WTC11 (cell line): ENCODE data around the gene FGF14. TPM values are rescaled to one million over a fixed set of nuclear protein-coding genes. Genes with fewer than 3 reads are reported as not detected.

Experiments
- ATAC-seq: fragments of 200-7000 bp; cut with Tn5 transposase; 2 replicates; pipeline ENCODE4 v1.10.0; 2021; ENCODE audit warnings: mild to moderate bottlenecking, moderate library complexity
- Bru-seq: library from RNA; stranded (reverse); fragments of 400-500 nt; gene quantifications from one replicate; lab custom pipeline; 2021; lab: Mats Ljungman, UMichigan
- CTCF ChIA-PET: fragments of 300-600 bp; sonication (Branson Sonifier 250); formaldehyde crosslinking; loops from one replicate; lab custom pipeline; 2021; ENCODE audit warnings: antibody characterized with exemption; lab: Charles Lee
- POLR2A ChIA-PET: fragments of 350-600 bp; sonication (Branson Sonifier 250); formaldehyde crosslinking; loops from one replicate; lab custom pipeline; 2021; ENCODE audit warnings: antibody characterized with exemption; lab: Charles Lee
- DNase-seq: peaks from one replicate; pipeline ENCODE4 v3.0.0; 2021; ENCODE audit warnings: low spot score
- H3K27ac Mint-ChIP-seq: 2 replicates; pipeline ENCODE4 v1.8.0; 2021; ENCODE audit warnings: mixed read lengths
- H3K27me3 Mint-ChIP-seq: 2 replicates; pipeline ENCODE4 v1.8.0; 2021; ENCODE audit warnings: low read depth, mild to moderate bottlenecking, moderate library complexity, mixed read lengths
- H3K36me3 Mint-ChIP-seq: 2 replicates; pipeline ENCODE4 v1.8.0; 2021; ENCODE audit warnings: mixed read lengths
- H3K4me1 Mint-ChIP-seq: 2 replicates; pipeline ENCODE4 v1.8.0; 2022; ENCODE audit warnings: mixed read lengths
- H3K4me3 Mint-ChIP-seq: 2 replicates; pipeline ENCODE4 v1.8.0; 2021; ENCODE audit warnings: mild to moderate bottlenecking, moderate library complexity, mixed read lengths
- H3K9me3 Mint-ChIP-seq: 2 replicates; pipeline ENCODE4 v1.8.0; 2021; ENCODE audit warnings: mixed read lengths
- ATF1 ChIP-seq: sonication (generic); formaldehyde crosslinking; IDR thresholded peaks from 2 replicates; pipeline ENCODE4 v1.8.1; 2023; ENCODE audit warnings: mild to moderate bottlenecking, moderate library complexity, missing genetic modification reagents
- ATF2 ChIP-seq: sonication (generic); formaldehyde crosslinking; IDR thresholded peaks from 2 replicates; pipeline ENCODE4 v1.8.1; 2022; ENCODE audit warnings: low read depth, missing genetic modification reagents, borderline replicate concordance
- ESRRA ChIP-seq: sonication (generic); formaldehyde crosslinking; IDR thresholded peaks from 2 replicates; pipeline ENCODE4 v1.8.1; 2022; ENCODE audit warnings: mild to moderate bottlenecking, missing genetic modification reagents, borderline replicate concordance
- GABPB1 ChIP-seq: sonication (generic); formaldehyde crosslinking; IDR thresholded peaks from 2 replicates; pipeline ENCODE4 v1.8.1; 2023; ENCODE audit warnings: mild to moderate bottlenecking, missing genetic modification reagents
- GRHL2 ChIP-seq: fragments of 250-450 bp; sonication (Bioruptor Pico); IDR thresholded peaks from 2 replicates; pipeline ENCODE4 v1.8.0; 2022; ENCODE audit warnings: mild to moderate bottlenecking, moderate library complexity; ENCODE audit not compliant: insufficient replicate concordance, severe bottlenecking
- GTF2I ChIP-seq: fragments of 250-450 bp; sonication (Bioruptor Pico); conservative IDR thresholded peaks from 2 replicates; pipeline ENCODE4 v1.4.0; 2021; ENCODE audit warnings: mild to moderate bottlenecking
- IRF1 ChIP-seq: sonication (generic); formaldehyde crosslinking; IDR thresholded peaks from 2 replicates; pipeline ENCODE4 v1.8.0; 2023; ENCODE audit warnings: missing genetic modification reagents
- JAZF1 ChIP-seq: fragments of 250-450 bp; sonication (Bioruptor Pico); IDR thresholded peaks from 2 replicates; pipeline ENCODE4 v1.9.0; 2021; ENCODE audit warnings: moderate library complexity, mild to moderate bottlenecking, inconsistent platforms
- NFE2L1 ChIP-seq: sonication (generic); formaldehyde crosslinking; IDR thresholded peaks from 2 replicates; pipeline ENCODE4 v1.8.1; 2023; ENCODE audit warnings: missing genetic modification reagents
- SMAD3 ChIP-seq: sonication (generic); formaldehyde crosslinking; IDR thresholded peaks from 2 replicates; pipeline ENCODE4 v1.8.0; 2022; ENCODE audit warnings: missing genetic modification reagents, mild to moderate bottlenecking, borderline replicate concordance
- SOX15 ChIP-seq: fragments of 250-450 bp; sonication (Bioruptor Pico); IDR thresholded peaks from 2 replicates; pipeline ENCODE4 v1.9.0; 2021; ENCODE audit warnings: mild to moderate bottlenecking
- TP53 ChIP-seq: sonication (generic); formaldehyde crosslinking; IDR thresholded peaks from 2 replicates; pipeline ENCODE4 v1.8.1; 2023; ENCODE audit warnings: mild to moderate bottlenecking, missing genetic modification reagents
- ZNF232 ChIP-seq: sonication (generic); formaldehyde crosslinking; IDR thresholded peaks from 2 replicates; pipeline ENCODE4 v1.8.0; 2022; ENCODE audit warnings: mild to moderate bottlenecking, missing genetic modification reagents
- ZNF263 ChIP-seq: sonication (generic); formaldehyde crosslinking; IDR thresholded peaks from 2 replicates; pipeline ENCODE4 v1.8.1; 2022; ENCODE audit warnings: low read depth, mild to moderate bottlenecking, moderate library complexity, missing genetic modification reagents
- ZNF317 ChIP-seq: sonication (generic); formaldehyde crosslinking; IDR thresholded peaks from 2 replicates; pipeline ENCODE4 v1.8.1; 2023; ENCODE audit warnings: low read depth, mild to moderate bottlenecking, moderate library complexity, missing genetic modification reagents, borderline replicate concordance
- long read RNA-seq, 3 experiments: library from RNA in 1 of 3; library from capped mRNA in 1 of 3; library from polyadenylated mRNA in 1 of 3; unstranded in 2 of 3; stranded (forward) in 1 of 3; transcript quantifications; one replicate each; pipeline ENCODE4 v2.0.0, GENCODE V29; 2021
- total RNA-seq: library from RNA; stranded (reverse); gene quantifications from 3 replicates; pipeline ENCODE4 v1.2.3, GENCODE V29; 2021
- TF ChIP-seq, protein P1 (sequence below): sonication (generic); formaldehyde crosslinking; IDR thresholded peaks from 2 replicates; pipeline ENCODE4 v1.8.0; 2022; ENCODE audit warnings: missing genetic modification reagents
- TF ChIP-seq, protein P2 (sequence below): sonication (generic); formaldehyde crosslinking; IDR thresholded peaks from 2 replicates; pipeline ENCODE4 v1.8.1; 2023; ENCODE audit warnings: mild to moderate bottlenecking, missing genetic modification reagents
- TF ChIP-seq, protein P3 (sequence below): sonication (generic); formaldehyde crosslinking; IDR thresholded peaks from 2 replicates; pipeline ENCODE4 v1.8.0; 2023; ENCODE audit warnings: mild to moderate bottlenecking, missing genetic modification reagents

Gene FGF14
- total RNA-seq, result 0.18 to 0.80 TPM (median 0.28 TPM) in 3 replicates
- percentile 19 among the genes with signal in this experiment for Bru-seq, nascent RNA
- long read RNA-seq, experiment 1, partial matches to known transcripts, result 1 of 3 reads
- long read RNA-seq, experiment 1, other reads (novel, unspliced or antisense), result 1 of 3 reads
- long read RNA-seq, experiment 2, result 0 reads
- long read RNA-seq, experiment 3, result 0 reads

- Mint-ChIP-seq H3K9me3 (no peaks in the 10 kb centered on the region), H3K36me3 (no peaks in the 10 kb centered on the region), H3K4me1 (peaks cover 18% of the 10 kb centered on the region), H3K27ac (peak within 1 kb of the TSS; percentile 56; the same call in 1 of the 2 replicates)
- ATAC-seq (no peak), DNase-seq (no peak)
- POLR2A ChIA-PET, result interaction anchor here (1.4 kb wide), 1 partner anchor 195 kb away, joined by 7 read pairs; the partner anchor contains the start of gene TPP2
- TF ChIP-seq SMAD3 (CRISPR knock-in tag) (no peak), ESRRA (no peak), GABPB1 (CRISPR knock-in tag) (no peak), TP53 (no peak), GTF2I (no peak), ATF2 (no peak), GRHL2 (CRISPR knock-in tag) (no peak), ZNF317 (CRISPR knock-in tag) (no peak), ZNF232 (CRISPR knock-in tag) (no peak), ATF1 (CRISPR knock-in tag) (no peak), JAZF1 (CRISPR knock-in tag) (no peak), ZNF263 (CRISPR knock-in tag) (no peak)
- TF ChIP-seq, protein P1, sequence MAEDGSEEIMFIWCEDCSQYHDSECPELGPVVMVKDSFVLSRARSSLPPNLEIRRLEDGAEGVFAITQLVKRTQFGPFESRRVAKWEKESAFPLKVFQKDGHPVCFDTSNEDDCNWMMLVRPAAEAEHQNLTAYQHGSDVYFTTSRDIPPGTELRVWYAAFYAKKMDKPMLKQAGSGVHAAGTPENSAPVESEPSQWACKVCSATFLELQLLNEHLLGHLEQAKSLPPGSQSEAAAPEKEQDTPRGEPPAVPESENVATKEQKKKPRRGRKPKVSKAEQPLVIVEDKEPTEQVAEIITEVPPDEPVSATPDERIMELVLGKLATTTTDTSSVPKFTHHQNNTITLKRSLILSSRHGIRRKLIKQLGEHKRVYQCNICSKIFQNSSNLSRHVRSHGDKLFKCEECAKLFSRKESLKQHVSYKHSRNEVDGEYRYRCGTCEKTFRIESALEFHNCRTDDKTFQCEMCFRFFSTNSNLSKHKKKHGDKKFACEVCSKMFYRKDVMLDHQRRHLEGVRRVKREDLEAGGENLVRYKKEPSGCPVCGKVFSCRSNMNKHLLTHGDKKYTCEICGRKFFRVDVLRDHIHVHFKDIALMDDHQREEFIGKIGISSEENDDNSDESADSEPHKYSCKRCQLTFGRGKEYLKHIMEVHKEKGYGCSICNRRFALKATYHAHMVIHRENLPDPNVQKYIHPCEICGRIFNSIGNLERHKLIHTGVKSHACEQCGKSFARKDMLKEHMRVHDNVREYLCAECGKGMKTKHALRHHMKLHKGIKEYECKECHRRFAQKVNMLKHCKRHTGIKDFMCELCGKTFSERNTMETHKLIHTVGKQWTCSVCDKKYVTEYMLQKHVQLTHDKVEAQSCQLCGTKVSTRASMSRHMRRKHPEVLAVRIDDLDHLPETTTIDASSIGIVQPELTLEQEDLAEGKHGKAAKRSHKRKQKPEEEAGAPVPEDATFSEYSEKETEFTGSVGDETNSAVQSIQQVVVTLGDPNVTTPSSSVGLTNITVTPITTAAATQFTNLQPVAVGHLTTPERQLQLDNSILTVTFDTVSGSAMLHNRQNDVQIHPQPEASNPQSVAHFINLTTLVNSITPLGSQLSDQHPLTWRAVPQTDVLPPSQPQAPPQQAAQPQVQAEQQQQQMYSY (CRISPR knock-in tag), result no peak
- TF ChIP-seq, protein P2, sequence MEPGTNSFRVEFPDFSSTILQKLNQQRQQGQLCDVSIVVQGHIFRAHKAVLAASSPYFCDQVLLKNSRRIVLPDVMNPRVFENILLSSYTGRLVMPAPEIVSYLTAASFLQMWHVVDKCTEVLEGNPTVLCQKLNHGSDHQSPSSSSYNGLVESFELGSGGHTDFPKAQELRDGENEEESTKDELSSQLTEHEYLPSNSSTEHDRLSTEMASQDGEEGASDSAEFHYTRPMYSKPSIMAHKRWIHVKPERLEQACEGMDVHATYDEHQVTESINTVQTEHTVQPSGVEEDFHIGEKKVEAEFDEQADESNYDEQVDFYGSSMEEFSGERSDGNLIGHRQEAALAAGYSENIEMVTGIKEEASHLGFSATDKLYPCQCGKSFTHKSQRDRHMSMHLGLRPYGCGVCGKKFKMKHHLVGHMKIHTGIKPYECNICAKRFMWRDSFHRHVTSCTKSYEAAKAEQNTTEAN (CRISPR knock-in tag), result no peak
- TF ChIP-seq, protein P3, sequence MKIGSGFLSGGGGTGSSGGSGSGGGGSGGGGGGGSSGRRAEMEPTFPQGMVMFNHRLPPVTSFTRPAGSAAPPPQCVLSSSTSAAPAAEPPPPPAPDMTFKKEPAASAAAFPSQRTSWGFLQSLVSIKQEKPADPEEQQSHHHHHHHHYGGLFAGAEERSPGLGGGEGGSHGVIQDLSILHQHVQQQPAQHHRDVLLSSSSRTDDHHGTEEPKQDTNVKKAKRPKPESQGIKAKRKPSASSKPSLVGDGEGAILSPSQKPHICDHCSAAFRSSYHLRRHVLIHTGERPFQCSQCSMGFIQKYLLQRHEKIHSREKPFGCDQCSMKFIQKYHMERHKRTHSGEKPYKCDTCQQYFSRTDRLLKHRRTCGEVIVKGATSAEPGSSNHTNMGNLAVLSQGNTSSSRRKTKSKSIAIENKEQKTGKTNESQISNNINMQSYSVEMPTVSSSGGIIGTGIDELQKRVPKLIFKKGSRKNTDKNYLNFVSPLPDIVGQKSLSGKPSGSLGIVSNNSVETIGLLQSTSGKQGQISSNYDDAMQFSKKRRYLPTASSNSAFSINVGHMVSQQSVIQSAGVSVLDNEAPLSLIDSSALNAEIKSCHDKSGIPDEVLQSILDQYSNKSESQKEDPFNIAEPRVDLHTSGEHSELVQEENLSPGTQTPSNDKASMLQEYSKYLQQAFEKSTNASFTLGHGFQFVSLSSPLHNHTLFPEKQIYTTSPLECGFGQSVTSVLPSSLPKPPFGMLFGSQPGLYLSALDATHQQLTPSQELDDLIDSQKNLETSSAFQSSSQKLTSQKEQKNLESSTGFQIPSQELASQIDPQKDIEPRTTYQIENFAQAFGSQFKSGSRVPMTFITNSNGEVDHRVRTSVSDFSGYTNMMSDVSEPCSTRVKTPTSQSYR, result no peak
- TF ChIP-seq, all 79 proteins: peak for 0
- H3K27me3 Mint-ChIP-seq, result peaks cover 60% of the 10 kb centered on the region
- CTCF ChIA-PET, result interaction anchor here (1.4 kb wide), 1 partner anchor 154 kb away, joined by 5 read pairs; no protein-coding TSS in a partner anchor
- H3K4me3 Mint-ChIP-seq, result peak within 1 kb of the TSS; percentile 83
Observed at GRCh38 chr13:102401766-102402165, at the start of gene FGF14. Gene FGF14 (minus strand): TSS chr13:102402048.

- Mint-ChIP-seq H3K27ac (no peak overlapping the region), H3K4me1 (peaks cover 9% of the 10 kb centered on the region), H3K9me3 (peaks cover 20% of the 10 kb centered on the region), H3K27me3 (no peaks in the 10 kb centered on the region; the same call in 1 of the 2 replicates), H3K4me3 (no peak overlapping the region), H3K36me3 (no peaks in the 10 kb centered on the region; the same call in 1 of the 2 replicates)
- peak; percentile 26; the same call in 1 of the 2 replicates for ATAC-seq
- POLR2A ChIA-PET, result no interaction called here
- CTCF ChIA-PET, result interaction anchor here (0.9 to 1.4 kb wide), 3 partner anchors 14 to 427 kb away, joined by 3 to 4 read pairs (median 3); no protein-coding TSS in a partner anchor
- no peak for DNase-seq
- TF ChIP-seq ATF2, result no peak
- peak; percentile 71; the same call in 1 of the 2 replicates for TF ChIP-seq NFE2L1 (CRISPR knock-in tag)
- TF ChIP-seq IRF1 (CRISPR knock-in tag), result no peak
- no peak for TF ChIP-seq SOX15
- TF ChIP-seq, protein P1 (CRISPR knock-in tag), result no peak
Observed at GRCh38 chr13:102443249-102443648, 41.4 kb upstream of the FGF14 start.
